Measurements from ENCODE around the gene HRH1. TPM values are rescaled to one million over a fixed set of nuclear protein-coding genes. Genes with fewer than 3 reads are reported as not detected.

HRH1 gene
- total RNA-seq, 4 donors from 2014 or later = 3.6 to 27.7 (median 6.1) TPM

- no peak for ATAC-seq (ENCODE audit: low FRiP score)
- no peak for TF ChIP-seq CTCF (IDR thresholded peaks at IDR 0.05)
- no peak for DNase-seq (ENCODE audit: low spot score)
Observed at GRCh38 chr3:11136116-11136515, 18.2 kb upstream of the HRH1 start.

GRCh38 chr3:11136830-11137626, 17.3 kb upstream of the HRH1 start:
- ATAC-seq (ENCODE audit: low FRiP score) (peak; percentile 93), DNase-seq (ENCODE audit: low spot score) (peak; percentile 54)
- TF ChIP-seq CTCF (IDR thresholded peaks at IDR 0.05) = no peak

GRCh38 chr3:11137627-11137959, 16.7 kb upstream of the HRH1 start:
- ATAC-seq (ENCODE audit: low FRiP score) (no peak), DNase-seq (ENCODE audit: low spot score) (no peak)
- no peak for TF ChIP-seq CTCF (IDR thresholded peaks at IDR 0.05)

- no peak for ATAC-seq (ENCODE audit: low FRiP score)
- no peak for TF ChIP-seq CTCF (IDR thresholded peaks at IDR 0.05)
- DNase-seq (ENCODE audit: low spot score) = no peak
Observed at GRCh38 chr3:11138371-11138770, 15.9 kb upstream of the HRH1 start.

DNA sequence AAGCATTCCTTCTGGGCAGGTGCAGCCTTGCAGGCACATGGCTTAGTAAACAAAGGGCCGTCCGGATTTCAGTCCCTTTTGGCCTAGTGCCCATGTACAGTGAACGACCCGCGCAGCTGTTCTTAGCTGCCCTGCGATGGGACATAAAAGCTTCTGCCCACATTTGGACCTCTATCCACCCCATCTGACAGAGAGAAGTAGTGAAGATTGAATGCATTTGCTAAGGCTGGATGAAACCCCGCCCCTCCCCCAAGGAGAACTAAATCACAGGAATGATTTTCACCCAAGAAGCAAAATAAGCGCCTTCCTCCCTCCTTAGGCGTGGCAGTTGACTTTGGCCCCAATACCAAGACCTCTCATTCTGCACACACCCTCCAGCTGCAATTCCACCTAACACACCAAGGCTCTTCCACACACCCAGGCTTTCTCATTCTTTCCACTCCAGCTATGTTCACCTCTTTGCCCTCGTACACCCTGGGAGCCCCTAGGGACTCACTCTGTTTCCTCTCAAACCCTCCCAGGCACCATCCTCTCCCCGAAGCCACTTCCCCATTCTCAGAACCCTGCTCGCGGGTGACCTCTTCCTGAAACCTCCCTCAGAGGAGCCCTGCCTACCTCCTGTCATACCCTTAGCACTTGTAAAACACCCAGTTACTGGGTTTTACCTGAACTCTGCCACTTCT, 14.1 kb upstream of the HRH1 start:
- ATAC-seq (ENCODE audit: low FRiP score) = no peak
- no peak for TF ChIP-seq CTCF (IDR thresholded peaks at IDR 0.05)
- DNase-seq (ENCODE audit: low spot score) = no peak

- DNase-seq (ENCODE audit: low spot score) (no peak), ATAC-seq (ENCODE audit: low FRiP score) (no peak)
- peak in 1 of 3 donors; percentile 2 for TF ChIP-seq CTCF (IDR thresholded peaks at IDR 0.05)
Observed at GRCh38 chr3:11140713-11141104, 13.6 kb upstream of the HRH1 start.

DNA sequence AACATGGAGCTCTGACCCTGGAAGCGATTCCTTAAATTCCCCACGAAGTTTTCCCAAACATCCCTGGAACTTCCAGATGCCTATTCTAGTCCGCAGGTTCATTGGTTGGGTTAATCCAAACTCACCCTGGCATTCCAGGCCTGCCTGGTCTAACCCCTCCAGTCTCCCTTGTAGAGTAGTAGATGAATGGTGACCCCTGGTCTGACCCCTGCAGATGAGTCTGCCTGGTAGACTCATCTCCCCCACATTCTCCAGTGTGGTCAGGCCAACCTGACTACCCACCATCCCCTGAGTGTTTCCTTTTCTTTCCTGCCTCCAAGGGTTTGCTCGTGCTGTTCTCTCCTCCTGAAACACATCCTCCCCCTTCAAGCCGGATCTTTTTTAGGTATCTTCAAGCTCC, 10.8 kb upstream of the HRH1 start:
- no peak for TF ChIP-seq CTCF (IDR thresholded peaks at IDR 0.05)
- ATAC-seq (ENCODE audit: low FRiP score) = no peak
- DNase-seq (ENCODE audit: low spot score) = no peak

All from omental fat pad (tissue), 4 donors.